Activated T-helper 1 cell treated with Interleukin-2 at 50 U/mL for 16 hours (primary cell): ENCODE measurements around the gene USP10.

Experiments used
- DNase-seq: peaks from one replicate; pipeline ENCODE4 v3.0.0-alpha.2; 2020; ENCODE audit warnings: low read depth

Gene USP10

GRCh38 chr16:84775262-84775810 is 75.5 kb downstream of the USP10 start:
- no peak for DNase-seq

GRCh38 chr16:84777435-84777834 is 77.6 kb downstream of the USP10 start:
- no peak for DNase-seq

GRCh38 chr16:84778720-84779119 is 78.9 kb downstream of the USP10 start:
- no peak for DNase-seq

GRCh38 chr16:84780063-84780462 is 80.3 kb downstream of the USP10 start:
- no peak for DNase-seq

GRCh38 chr16:84780544-84781376 is 81.0 kb downstream of the USP10 start:
- DNase-seq = no peak

DNA sequence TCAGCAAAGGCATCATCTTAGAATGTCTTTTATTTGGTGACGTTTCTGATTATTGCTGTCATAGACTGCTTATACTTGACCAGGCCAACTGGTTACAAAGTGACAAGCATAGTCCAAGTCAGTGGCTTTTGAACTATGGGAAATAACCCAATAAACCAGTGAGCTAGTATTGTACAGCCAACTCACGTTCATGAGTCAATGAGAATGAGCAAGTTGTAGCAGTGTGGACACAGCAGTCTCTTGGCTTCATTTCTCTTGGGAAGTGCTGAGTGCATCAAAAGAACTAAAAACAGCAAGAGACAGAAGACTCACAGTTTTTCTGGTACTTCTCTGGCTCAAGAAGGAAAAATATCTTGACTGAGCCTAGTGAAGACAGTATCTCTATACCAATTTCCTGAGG is 83.0 kb downstream of the USP10 start:
- no peak for DNase-seq

DNA sequence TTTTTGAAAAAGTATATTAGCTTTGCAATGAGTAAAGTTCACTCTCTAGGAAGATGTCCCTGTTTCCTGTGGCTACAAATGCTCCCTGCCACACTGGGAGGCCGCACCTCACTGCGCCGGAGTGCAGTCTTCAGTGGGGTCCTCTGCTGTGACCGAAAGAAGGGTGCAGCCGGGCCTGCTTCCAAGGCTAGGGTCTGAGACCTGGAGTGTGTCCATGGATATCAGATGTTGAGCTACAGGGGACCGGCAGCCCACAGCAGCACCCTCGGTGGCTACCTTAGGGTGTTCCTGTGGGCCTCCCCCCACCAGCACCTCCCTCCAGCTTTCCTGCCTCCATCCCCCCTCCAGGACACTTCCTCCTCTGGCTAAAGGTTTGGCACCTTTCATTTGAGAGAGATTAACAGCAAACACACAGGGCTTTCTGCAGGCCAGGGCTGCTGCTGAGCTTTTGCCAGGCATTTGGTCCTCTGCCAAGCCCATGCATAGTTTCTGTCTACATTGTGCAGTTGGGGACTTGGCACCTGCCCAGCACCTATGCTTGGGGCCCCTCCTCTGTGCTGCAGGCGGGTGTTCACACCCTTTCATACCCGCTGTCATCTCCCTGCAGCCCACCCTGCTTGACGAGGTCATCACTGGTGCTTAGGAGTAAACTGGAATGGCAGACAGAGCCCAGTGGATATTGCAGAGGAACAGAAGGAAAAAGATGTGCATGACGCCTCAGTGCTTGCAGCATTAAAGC is 86.2 kb downstream of the USP10 start:
- DNase-seq = no peak

GRCh38 chr16:84786605-84787262 is 86.9 kb downstream of the USP10 start:
- DNase-seq = no peak

- DNase-seq = no peak
Observed at GRCh38 chr16:84787263-84787622, 87.4 kb downstream of the USP10 start.

DNA sequence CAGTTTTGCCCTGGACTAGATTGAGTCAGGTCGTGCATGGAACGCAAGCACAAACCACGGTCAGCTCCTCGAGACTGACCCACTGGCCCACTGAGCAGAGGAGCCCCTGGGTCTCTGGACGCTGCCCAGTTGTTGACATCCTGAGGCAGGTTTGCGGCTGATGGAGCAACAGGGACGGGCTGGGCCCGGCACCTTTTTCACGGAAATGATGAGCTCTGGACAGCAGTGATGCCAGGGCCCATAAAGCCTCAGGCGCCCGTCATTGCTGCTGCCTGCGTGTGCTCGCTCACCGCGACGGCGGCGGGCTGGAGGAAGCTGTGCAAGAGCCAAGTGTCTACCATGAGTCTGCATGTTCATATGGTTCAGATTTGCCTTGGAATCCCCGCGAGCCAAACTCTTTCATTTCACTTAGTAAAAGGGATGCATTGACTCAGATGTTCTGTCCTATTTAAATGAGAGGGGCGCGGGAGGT is 89.2 kb downstream of the USP10 start:
- DNase-seq = no peak

GRCh38 chr16:84789431-84789830 is 89.6 kb downstream of the USP10 start:
- DNase-seq = no peak

DNA sequence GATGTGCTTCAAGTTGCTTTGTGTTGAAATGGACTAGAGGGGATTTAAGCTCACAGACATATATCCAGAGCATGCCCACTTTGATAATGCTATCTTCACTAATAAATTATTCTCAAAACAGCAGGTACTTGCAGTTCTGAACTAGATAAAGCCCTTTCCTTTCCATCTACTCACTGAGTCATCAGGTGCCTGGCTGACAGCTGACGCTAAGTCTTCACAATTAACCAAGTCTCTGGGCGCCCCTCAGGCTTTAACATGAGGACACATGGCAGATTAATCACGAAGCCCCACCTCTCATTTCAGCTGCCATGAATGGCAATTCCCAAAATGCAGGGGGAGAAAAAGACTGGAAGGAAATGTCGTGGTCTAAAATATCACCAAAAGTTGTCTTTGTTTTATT is 90.5 kb downstream of the USP10 start:
- no peak for DNase-seq

DNA sequence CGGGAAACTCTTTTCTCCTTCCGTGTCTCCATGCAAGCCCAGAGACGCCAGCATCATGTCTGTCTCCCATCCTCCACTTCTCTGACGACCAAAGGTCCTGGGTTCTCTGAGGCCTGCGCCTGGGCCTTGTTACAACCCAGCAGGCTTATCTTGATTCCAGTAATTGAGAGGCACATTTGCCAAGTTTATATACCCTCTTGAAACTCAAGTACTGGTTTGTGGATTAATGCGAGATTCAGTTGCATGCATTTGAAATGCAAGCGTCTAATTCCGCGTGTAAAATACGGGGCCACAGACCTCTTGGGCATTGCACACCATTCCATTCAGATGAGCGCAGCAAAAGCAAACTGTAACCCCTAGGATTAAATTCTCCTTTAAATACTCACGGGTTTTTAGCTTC is 91.3 kb downstream of the USP10 start:
- no peak for DNase-seq

- DNase-seq = no peak
Observed at GRCh38 chr16:84791501-84791900, 91.7 kb downstream of the USP10 start.

GRCh38 chr16:84794186-84794585 is 94.4 kb downstream of the USP10 start:
- DNase-seq = no peak

DNA sequence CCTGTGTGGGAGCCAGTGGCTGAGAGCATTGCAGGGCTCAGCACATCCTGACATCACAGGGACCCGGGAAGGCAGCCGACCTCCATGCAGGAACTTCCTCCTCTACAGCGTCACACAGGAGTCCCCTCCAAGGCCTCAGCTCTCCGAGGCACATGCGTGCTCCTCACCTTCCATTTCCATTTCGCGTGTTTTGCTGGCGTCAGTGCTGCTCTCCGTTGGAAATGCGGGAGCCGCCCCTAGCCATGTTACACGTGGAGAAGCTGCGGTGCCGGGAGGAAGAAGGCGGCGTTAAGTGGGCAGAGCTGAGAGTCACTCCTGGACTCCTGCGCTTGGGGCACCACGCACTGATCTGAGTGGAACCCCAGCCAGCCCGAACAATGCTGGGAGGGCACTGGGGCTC is 94.8 kb downstream of the USP10 start:
- DNase-seq = no peak

DNA sequence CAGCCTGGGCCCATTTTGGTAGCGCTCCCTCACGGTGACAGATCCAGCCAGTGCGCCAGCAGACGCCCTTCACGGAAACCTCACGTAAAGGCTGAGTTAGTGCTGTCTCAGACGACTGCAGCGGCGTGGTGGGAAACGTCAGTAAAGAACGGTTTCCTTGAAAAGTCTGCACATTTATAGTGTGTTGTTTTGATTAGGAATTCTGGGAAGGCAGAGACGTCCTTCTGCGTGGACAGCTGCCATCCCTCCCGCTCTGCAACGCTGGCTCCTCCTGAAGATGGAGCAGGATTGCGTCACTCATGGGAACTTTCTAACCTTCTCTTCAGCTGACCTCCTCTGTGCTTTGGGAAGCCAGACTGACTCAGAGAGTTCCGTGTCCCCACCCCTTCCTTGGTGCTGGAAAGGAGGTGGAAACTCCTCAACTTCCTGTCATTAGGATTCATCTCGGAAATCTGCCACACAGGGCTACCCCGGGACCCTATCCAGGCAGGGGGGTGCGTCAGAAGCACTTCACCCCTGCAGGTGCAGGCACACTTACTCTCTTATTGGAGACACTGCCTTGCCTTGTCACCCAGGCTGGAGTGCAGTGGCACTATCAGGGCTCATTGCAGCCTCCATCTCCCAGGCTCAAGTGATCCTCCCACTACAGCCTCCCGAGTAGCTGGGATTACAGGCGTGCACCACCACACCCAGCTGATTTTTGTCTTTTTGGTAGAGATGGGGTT is 95.7 kb downstream of the USP10 start:
- no peak for DNase-seq

GRCh38 chr16:84800158-84800978 is 100.6 kb downstream of the USP10 start:
- no peak for DNase-seq

DNA sequence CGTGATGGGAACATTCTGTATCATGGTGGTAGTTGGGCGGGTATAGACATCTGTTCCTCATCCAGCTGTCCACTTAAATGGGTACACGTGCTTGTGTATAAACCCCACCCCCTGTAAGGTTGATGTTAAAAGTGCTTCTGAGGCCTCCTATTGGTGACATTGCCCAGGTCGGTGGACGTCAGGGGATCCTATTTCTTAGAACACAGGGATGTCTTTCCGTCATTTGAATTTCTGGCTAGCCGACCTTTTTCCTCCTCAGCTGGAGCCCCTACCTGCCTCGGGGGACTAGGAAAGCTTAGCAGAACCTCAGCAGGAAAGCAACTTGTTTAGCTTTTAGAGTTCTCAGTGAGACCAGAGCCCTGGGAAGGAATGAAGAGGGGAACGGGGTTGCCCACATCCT is 103.3 kb downstream of the USP10 start:
- DNase-seq = no peak

GRCh38 chr16:84804326-84804725 is 104.5 kb downstream of the USP10 start:
- DNase-seq = no peak

GRCh38 chr16:84806256-84806889 is 106.6 kb downstream of the USP10 start:
- no peak for DNase-seq
